ENCODE data around the gene FAAP100.
"Not testable (repeated sequence)": the region's sequence is repeated elsewhere in the genome, so short reads cannot be mapped to it uniquely, and the experiment has no call there.

The FAAP100 gene

GRCh38 chr17:81537343-81537855 is 14.8 kb downstream of the FAAP100 start:
- no peak for DNase-seq

GRCh38 chr17:81536299-81537290 is 15.6 kb downstream of the FAAP100 start:
- no peak for DNase-seq

GRCh38 chr17:81535480-81536298 is 16.5 kb downstream of the FAAP100 start:
- no peak for DNase-seq

GRCh38 chr17:81535007-81535328 is 17.2 kb downstream of the FAAP100 start:
- no peak for DNase-seq

GRCh38 chr17:81534157-81535006 is 17.8 kb downstream of the FAAP100 start:
- no peak for DNase-seq

- no peak for DNase-seq
Observed at GRCh38 chr17:81533339-81534141, 18.6 kb downstream of the FAAP100 start.

GRCh38 chr17:81532490-81533287 is 19.5 kb downstream of the FAAP100 start:
- no peak for DNase-seq

GRCh38 chr17:81531998-81532404 is 20.2 kb downstream of the FAAP100 start:
- not testable (repeated sequence) for DNase-seq

GRCh38 chr17:81531013-81531412 is 21.1 kb downstream of the FAAP100 start:
- not testable (repeated sequence) for DNase-seq

GRCh38 chr17:81529437-81529803 is 22.7 kb downstream of the FAAP100 start:
- no peak for DNase-seq

- DNase-seq: no peak
Observed at GRCh38 chr17:81528651-81529436, 23.3 kb downstream of the FAAP100 start.

GRCh38 chr17:81528384-81528650 is 23.8 kb downstream of the FAAP100 start:
- DNase-seq: no peak

- DNase-seq: no peak
Observed at GRCh38 chr17:81527591-81528383, 24.4 kb downstream of the FAAP100 start, which contains the start of gene FSCN2. FSCN2 (plus strand) TSS chr17:81528377; CDS start chr17:81528532, 155 bp downstream.

- DNase-seq: no peak
Observed at GRCh38 chr17:81526662-81527571, 25.2 kb downstream of the FAAP100 start.

GRCh38 chr17:81524865-81525159 is 27.3 kb downstream of the FAAP100 start:
- DNase-seq: no peak

- DNase-seq: no peak
Observed at GRCh38 chr17:81524039-81524864, 27.9 kb downstream of the FAAP100 start.

- no peak for DNase-seq
Observed at GRCh38 chr17:81523402-81524038, 28.6 kb downstream of the FAAP100 start.
